IMR-90 (cell line): ENCODE results near the gene NAT14. TPM values are rescaled to one million over a fixed set of nuclear protein-coding genes. Genes with fewer than 3 reads are reported as not detected.

Experiments used
- ATAC-seq: fragments of 200-7000 bp; cut with Tn5 transposase; 2 replicates; pipeline ENCODE4 v1.9.1; 2020; ENCODE audit warnings: low read depth, mild to moderate bottlenecking, moderate library complexity
- BruUV-seq: library from RNA; stranded (reverse); fragments of 400-500 nt; replicated peaks from 2 replicates; lab custom pipeline; 2021; lab: Mats Ljungman, UMichigan
- CTCF ChIA-PET: fragments of 300-600 bp; formaldehyde crosslinking; extraction: SDS; loops from one replicate; lab custom pipeline; 2021; ENCODE audit warnings: antibody characterized with exemption; lab: Yijun Ruan, JAX
- POLR2A ChIA-PET: fragments of 300-600 bp; sonication (Branson Sonifier 250); formaldehyde crosslinking; loops from one replicate; lab custom pipeline; 2022; ENCODE audit warnings: antibody characterized with exemption; ENCODE audit not compliant: unreplicated experiment; lab: Charles Lee
- DNase-seq: peaks from one replicate; pipeline ENCODE4 v3.0.0; 2013
- H2AFZ ChIP-seq: replicated peaks from 2 replicates; pipeline ENCODE3; 2013; ENCODE audit warnings: low read length, mild to moderate bottlenecking; ENCODE audit not compliant: poor library complexity
- H2AK5ac ChIP-seq: 2 replicates; pipeline ENCODE4 v1.6.1; 2013; ENCODE audit warnings: low read depth, low read length, inconsistent platforms
- H2AK9ac ChIP-seq: replicated peaks from 2 replicates; pipeline ENCODE3; 2013; ENCODE audit warnings: mild to moderate bottlenecking, low read depth, low read length, moderate library complexity; ENCODE audit not compliant: poor library complexity
- H2BK120ac ChIP-seq: 2 replicates; pipeline ENCODE4 v1.6.1; 2013; ENCODE audit warnings: low read depth, low read length, inconsistent platforms
- H2BK15ac ChIP-seq: 3 replicates; pipeline ENCODE4 v1.6.1; 2013; ENCODE audit warnings: low read depth, low read length, inconsistent platforms
- H2BK20ac ChIP-seq: 2 replicates; pipeline ENCODE4 v1.6.1; 2013; ENCODE audit warnings: low read depth, mild to moderate bottlenecking, inconsistent platforms, low read length, moderate library complexity
- H2BK5ac ChIP-seq: 2 replicates; pipeline ENCODE4 v1.6.1; 2013; ENCODE audit warnings: mild to moderate bottlenecking, low read depth, low read length, inconsistent platforms; ENCODE audit not compliant: poor library complexity, severe bottlenecking
- H3K14ac ChIP-seq: replicated peaks from 2 replicates; pipeline ENCODE4 v1.6.1; 2013; ENCODE audit warnings: low read depth, low read length, inconsistent platforms
- H3K18ac ChIP-seq: 2 replicates; pipeline ENCODE4 v1.6.1; 2013; ENCODE audit warnings: low read depth, low read length, control low read depth
- H3K23ac ChIP-seq: 2 replicates; pipeline ENCODE4 v1.6.1; 2013; ENCODE audit warnings: low read depth, low read length, inconsistent platforms
- H3K27ac ChIP-seq: 2 replicates; pipeline ENCODE4 v1.5.1; 2013; ENCODE audit warnings: mild to moderate bottlenecking, control low read depth, low read length; ENCODE audit not compliant: insufficient read depth
- H3K27me3 ChIP-seq: 2 replicates; pipeline ENCODE4 v1.6.1; 2013; ENCODE audit warnings: low read length; ENCODE audit not compliant: control insufficient read depth, insufficient read depth
- H3K36me3 ChIP-seq: 2 replicates; pipeline ENCODE4 v1.6.1; 2013; ENCODE audit warnings: low read length, mixed read lengths; ENCODE audit not compliant: control insufficient read depth, insufficient read depth
- H3K4ac ChIP-seq: 2 replicates; pipeline ENCODE4 v1.6.1; 2013; ENCODE audit warnings: low read depth, low read length, inconsistent platforms
- H3K4me1 ChIP-seq: 2 replicates; pipeline ENCODE4 v1.6.1; 2013; ENCODE audit warnings: low read length, mixed read lengths; ENCODE audit not compliant: control insufficient read depth, insufficient read depth
- H3K4me2 ChIP-seq: 2 replicates; pipeline ENCODE4 v1.6.1; 2013; ENCODE audit warnings: low read depth, mild to moderate bottlenecking, control low read depth, low read length, moderate library complexity
- H3K4me3 ChIP-seq: 2 replicates; pipeline ENCODE4 v1.5.1; 2013; ENCODE audit warnings: low read depth, mild to moderate bottlenecking, control low read depth, low read length, moderate library complexity; ENCODE audit not compliant: insufficient read depth
- H3K56ac ChIP-seq: 2 replicates; pipeline ENCODE4 v1.6.1; 2013; ENCODE audit warnings: low read length, inconsistent platforms; ENCODE audit not compliant: insufficient read depth; ENCODE audit errors: extremely low read depth
- H3K79me1 ChIP-seq, 2 experiments: 2 replicates each; pipeline ENCODE4 v1.6.1; 2013; ENCODE audit warnings: low read length in 2 of 2, inconsistent platforms in 1 of 2, low read depth in 1 of 2
- H3K9ac ChIP-seq: 2 replicates; pipeline ENCODE4 v1.6.1; 2013; ENCODE audit warnings: low read depth, low read length, control low read depth
- H3K9me1 ChIP-seq: 2 replicates; pipeline ENCODE4 v1.6.1; 2013; ENCODE audit warnings: low read length, inconsistent platforms; ENCODE audit not compliant: insufficient read depth
- H3K9me3 ChIP-seq: 2 replicates; pipeline ENCODE4 v1.6.1; 2013; ENCODE audit warnings: low read length; ENCODE audit not compliant: control insufficient read depth, insufficient read depth
- H4K20me1 ChIP-seq: 2 replicates; pipeline ENCODE4 v1.6.1; 2013; ENCODE audit warnings: low read length, inconsistent platforms; ENCODE audit not compliant: insufficient read depth
- H4K5ac ChIP-seq: 2 replicates; pipeline ENCODE4 v1.6.1; 2013; ENCODE audit warnings: mild to moderate bottlenecking, low read depth, low read length, control low read depth
- H4K8ac ChIP-seq, 2 experiments: 2 replicates each; pipeline ENCODE4 v1.6.1; 2013; ENCODE audit warnings: low read depth in 2 of 2, low read length in 2 of 2, control low read depth in 1 of 2, inconsistent platforms in 1 of 2
- H4K91ac ChIP-seq: 2 replicates; pipeline ENCODE4 v1.6.1; 2013; ENCODE audit warnings: low read depth, low read length, inconsistent platforms; ENCODE audit not compliant: insufficient read depth
- CEBPB ChIP-seq: IDR thresholded peaks from 2 replicates; pipeline ENCODE4 v1.6.1; 2012; ENCODE audit warnings: low read depth, low read length, improper control_type of control experiment
- MAZ ChIP-seq: IDR thresholded peaks from 2 replicates; pipeline ENCODE4 v1.6.1; 2012; ENCODE audit warnings: low read depth, mild to moderate bottlenecking, low read length, improper control_type of control experiment, moderate library complexity, borderline replicate concordance
- WGBS, 2 experiments: methylation state at CpG; one replicate each; pipeline versions ENCODE4 v1.1.5 to v1.1.7; 2013; ENCODE audit warnings: missing lambda C conversion rate in 2 of 2; ENCODE audit not compliant: insufficient read length in 1 of 2; ENCODE audit errors: extremely low coverage in 2 of 2; 5-methylcytosine and 5-hydroxymethylcytosine counted together
- dilution Hi-C: fragments of 300-500 bp; cut with HindIII; formaldehyde crosslinking; loops from one replicate; pipeline ENCODE4 v1.14.3; 2018; ENCODE audit warnings: low sequenced_read_pairs; ENCODE audit not compliant: unreplicated experiment
- in situ Hi-C: fragments of 300-500 bp; cut with MboI; formaldehyde crosslinking; loops from 3 replicates; pipeline ENCODE4 v1.14.3; 2019; ENCODE audit warnings: low sequenced_read_pairs, inconsistent platforms, mixed read lengths
- intact Hi-C: fragments of 100-400 bp; cut with micrococcal nuclease; formaldehyde crosslinking; loops from 2 replicates; pipeline ENCODE4 v1.10.0; 2022
- polyA plus RNA-seq, 3 experiments: library from polyadenylated mRNA; depleted of rRNA; stranded (reverse); fragments of >200 nt; gene quantifications; 2 replicates each; pipeline ENCODE4 v1.2.3, GENCODE V29; 2012; ENCODE audit warnings: low replicate concordance in 1 of 3
- total RNA-seq: library from RNA; depleted of rRNA; stranded (reverse); fragments of >200 nt; gene quantifications from 2 replicates; pipeline ENCODE4 v1.2.3, GENCODE V29; 2012

The NAT14 gene
- total and polyA plus RNA-seq, 2 of the 4 experiments (the other 2 are of a cell fraction) = 4.3 to 41.2 TPM

- H4K91ac ChIP-seq = peak within 1 kb of the TSS; percentile 97
- H3K36me3 ChIP-seq = peaks cover 3% of the 10 kb centered on the region; the same call in 1 of the 2 replicates
- peak within 1 kb of the TSS; percentile 67 for H3K9ac ChIP-seq
- peak within 1 kb of the TSS; percentile 98 for H3K18ac ChIP-seq
- H2BK15ac ChIP-seq = peak within 1 kb of the TSS; percentile 28; the same call in 1 of the 3 replicates
- peak within 1 kb of the TSS; percentile 36 for H3K4me3 ChIP-seq
- peak within 1 kb of the TSS; percentile 93 for H2AK5ac ChIP-seq
- peak within 1 kb of the TSS; percentile 78 for H3K14ac ChIP-seq
- CTCF ChIA-PET = no interaction called here
- peak within 1 kb of the TSS; percentile 95 for H2BK5ac ChIP-seq
- ATAC-seq (peak; percentile 21), DNase-seq (peak; percentile 26)
- dilution Hi-C loops = no loop called here
- TF ChIP-seq MAZ (no peak), CEBPB (no peak)
- peak within 1 kb of the TSS; percentile 92 for H2AFZ ChIP-seq
- intact Hi-C loops = loop anchor here (1.0 kb wide), 1 partner anchor 12 kb away; the partner anchor contains the start of gene ZNF628
- peak within 1 kb of the TSS; percentile 97 for H4K5ac ChIP-seq
- H3K4ac ChIP-seq = peak within 1 kb of the TSS; percentile 96
- H3K9me3 ChIP-seq = no peaks in the 10 kb centered on the region
- H3K23ac ChIP-seq = peak within 1 kb of the TSS; percentile 80
- H3K9me1 ChIP-seq = peaks cover 7% of the 10 kb centered on the region
- POLR2A ChIA-PET = no interaction called here
- H3K4me1 ChIP-seq = peaks cover 32% of the 10 kb centered on the region
- in situ Hi-C loops = loop anchor here (25.0 kb wide), 1 partner anchor 1026 kb away; the partner anchor contains the start of genes CDC42EP5 and LENG9
- peak within 1 kb of the TSS; percentile 84; the same call in 1 of the 2 replicates for H3K56ac ChIP-seq
- peak within 1 kb of the TSS; percentile 99 for H2AK9ac ChIP-seq
- peak within 1 kb of the TSS; percentile 38 for H2BK20ac ChIP-seq
- peak within 1 kb of the TSS; percentile 87 to 96 for H4K8ac ChIP-seq
- H3K79me1 ChIP-seq = peaks cover 5 to 39% of the 10 kb centered on the region in 2 experiments
- H3K27ac ChIP-seq = peak within 1 kb of the TSS; percentile 99
- BruUV-seq = no TSS peak
- peak within 1 kb of the TSS; percentile 86 for H2BK120ac ChIP-seq
- 0 out of 2 replicates have a peak, but pooled peaks cover 4% of the 10 kb centered on the region for H4K20me1 ChIP-seq
- H3K4me2 ChIP-seq = peak within 1 kb of the TSS; percentile 75
- WGBS, 2 experiments = 5% methylated on average over 4 of the region's 21 CpGs; no CpG with 5 or more reads in 1 of the 2 experiments
- H3K27me3 ChIP-seq = no peaks in the 10 kb centered on the region
These were observed 3.1 kb downstream of the NAT14 start, which contains the start of gene SSC5D for GRCh38 chr19:55487924-55488687. SSC5D (plus strand) TSS chr19:55488436; CDS start chr19:55488590, 154 bp downstream.
